Adipose tissue (tissue), 3 donors: ENCODE data around the gene MLIP. TPM values are rescaled to one million over a fixed set of nuclear protein-coding genes. Genes with fewer than 3 reads are reported as not detected.
"Not testable (repeated sequence)": the region's sequence is repeated elsewhere in the genome, so short reads cannot be mapped to it uniquely, and the experiment has no call there.

ENCODE experiments used
- H3K27ac ChIP-seq: one replicate; pipeline ENCODE4 v1.5.1; 2013; ENCODE audit warnings: low read depth, low read length
- WGBS, 3 donors: extraction: QIAGEN DNeasy Blood & Tissue Kit; methylation state at CpG; one replicate each; pipeline ENCODE4 v1.1.7; 2013; 5-methylcytosine and 5-hydroxymethylcytosine counted together
- polyA plus RNA-seq, 3 donors: library from polyadenylated mRNA; stranded (reverse); fragments of 200-250 nt; gene quantifications; one replicate each; pipeline ENCODE4 v1.2.3, GENCODE V29; 2013
- donor health status: healthy with polysubstance abuse.
- donor health status: Bipolar disorder and iron deficiency.
- donor health status: healthy.

Gene MLIP, protein sequence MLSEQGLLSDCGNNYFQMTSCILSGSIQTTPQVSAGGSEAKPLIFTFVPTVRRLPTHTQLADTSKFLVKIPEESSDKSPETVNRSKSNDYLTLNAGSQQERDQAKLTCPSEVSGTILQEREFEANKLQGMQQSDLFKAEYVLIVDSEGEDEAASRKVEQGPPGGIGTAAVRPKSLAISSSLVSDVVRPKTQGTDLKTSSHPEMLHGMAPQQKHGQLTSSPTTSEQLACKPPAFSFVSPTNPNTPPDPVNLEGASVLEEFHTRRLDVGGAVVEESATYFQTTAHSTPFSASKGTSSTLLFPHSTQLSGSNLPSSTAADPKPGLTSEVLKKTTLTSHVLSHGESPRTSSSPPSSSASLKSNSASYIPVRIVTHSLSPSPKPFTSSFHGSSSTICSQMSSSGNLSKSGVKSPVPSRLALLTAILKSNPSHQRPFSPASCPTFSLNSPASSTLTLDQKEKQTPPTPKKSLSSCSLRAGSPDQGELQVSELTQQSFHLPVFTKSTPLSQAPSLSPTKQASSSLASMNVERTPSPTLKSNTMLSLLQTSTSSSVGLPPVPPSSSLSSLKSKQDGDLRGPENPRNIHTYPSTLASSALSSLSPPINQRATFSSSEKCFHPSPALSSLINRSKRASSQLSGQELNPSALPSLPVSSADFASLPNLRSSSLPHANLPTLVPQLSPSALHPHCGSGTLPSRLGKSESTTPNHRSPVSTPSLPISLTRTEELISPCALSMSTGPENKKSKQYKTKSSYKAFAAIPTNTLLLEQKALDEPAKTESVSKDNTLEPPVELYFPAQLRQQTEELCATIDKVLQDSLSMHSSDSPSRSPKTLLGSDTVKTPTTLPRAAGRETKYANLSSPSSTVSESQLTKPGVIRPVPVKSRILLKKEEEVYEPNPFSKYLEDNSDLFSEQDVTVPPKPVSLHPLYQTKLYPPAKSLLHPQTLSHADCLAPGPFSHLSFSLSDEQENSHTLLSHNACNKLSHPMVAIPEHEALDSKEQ
- 1 to 10 TPM in 2 of 3 donors, under 1 TPM in 1; 0.98 to 2.0 (median 1.2) TPM for polyA plus RNA-seq

DNA sequence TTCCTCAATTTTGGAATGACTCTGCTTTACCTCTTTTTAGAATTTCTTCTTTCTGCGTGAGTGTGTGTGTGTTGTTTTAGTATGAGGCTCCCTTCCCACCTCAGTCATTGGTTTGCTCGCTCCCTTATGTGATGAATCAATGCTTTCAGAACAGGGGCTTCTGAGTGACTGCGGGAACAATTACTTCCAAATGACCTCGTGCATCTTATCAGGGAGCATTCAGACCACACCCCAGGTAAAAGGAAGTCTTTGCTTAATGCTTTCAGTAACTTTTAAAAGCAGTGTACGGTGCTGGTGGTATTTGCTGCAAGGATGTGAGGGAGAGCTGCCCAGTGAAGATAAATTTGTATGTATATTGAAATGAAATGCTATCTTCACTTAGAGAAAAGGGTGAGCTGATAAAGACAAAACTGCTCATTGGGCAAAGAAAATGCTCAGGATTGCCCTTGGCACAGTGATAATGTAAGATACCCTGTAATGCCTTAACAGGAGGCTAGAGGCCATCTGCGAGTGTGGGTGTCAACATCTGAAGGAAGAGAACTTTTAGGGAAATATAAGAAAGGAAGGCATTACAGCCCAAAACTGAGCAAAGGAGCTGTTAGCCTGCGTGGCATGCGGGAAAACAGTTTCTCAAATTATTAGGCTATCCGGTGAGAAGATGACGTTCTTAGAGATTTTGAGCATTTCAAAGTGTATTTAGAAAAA lies at the start of gene MLIP:
TSS of gene MLIP (plus strand) at position 103 of the 705 bp plus-strand sequence. CDS start at position 140, 37 bp downstream.
- 52 to 74% (median 65%) methylated on average over 10 of the region's 10 CpGs for WGBS, 3 donors
- H3K27ac ChIP-seq, result no peak within 1 kb of the TSS

DNA sequence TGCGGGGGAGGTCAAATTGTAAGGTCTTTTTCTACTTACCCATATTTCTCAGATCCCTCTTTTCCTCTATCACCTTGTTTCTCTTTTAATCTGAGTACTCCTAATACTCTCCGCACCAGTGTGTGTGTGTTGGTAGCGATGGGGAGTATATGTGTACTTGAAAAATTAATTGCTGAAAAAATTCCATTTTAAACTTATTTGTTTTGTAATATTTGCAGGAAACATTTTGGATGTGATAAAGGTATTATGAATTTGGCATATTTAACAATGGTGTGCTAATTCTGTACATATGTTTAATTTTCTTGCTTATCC lies 48.1 kb upstream of the MLIP start:
- H3K27ac ChIP-seq, result no peak overlapping the region
- WGBS, 3 donors, result 94 to 98% (median 97%) methylated on average over 3 of the region's 3 CpGs

DNA sequence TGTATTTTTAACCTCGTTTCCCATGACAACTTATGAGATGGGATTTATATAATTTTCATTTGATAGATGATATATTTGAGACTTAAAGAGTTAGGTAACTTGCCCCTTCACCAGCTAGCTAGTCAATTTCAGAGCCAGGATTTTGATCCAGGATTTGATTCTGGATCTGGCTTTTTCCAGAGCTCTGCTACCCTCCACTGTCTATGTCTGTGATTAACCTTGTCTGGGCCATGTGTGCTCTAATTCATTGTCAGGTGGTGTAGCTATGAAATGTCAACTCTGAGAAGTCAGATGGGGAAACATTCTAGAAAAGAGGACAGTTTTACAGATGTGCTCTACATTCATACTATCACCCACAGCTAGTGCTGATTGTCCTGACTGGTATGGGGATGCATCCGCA lies 42.5 kb upstream of the MLIP start:
- 74% methylated on average over 2 of the region's 2 CpGs; no CpG with 5 or more reads in 2 of the 3 donors for WGBS, 3 donors
- no peak overlapping the region for H3K27ac ChIP-seq

DNA sequence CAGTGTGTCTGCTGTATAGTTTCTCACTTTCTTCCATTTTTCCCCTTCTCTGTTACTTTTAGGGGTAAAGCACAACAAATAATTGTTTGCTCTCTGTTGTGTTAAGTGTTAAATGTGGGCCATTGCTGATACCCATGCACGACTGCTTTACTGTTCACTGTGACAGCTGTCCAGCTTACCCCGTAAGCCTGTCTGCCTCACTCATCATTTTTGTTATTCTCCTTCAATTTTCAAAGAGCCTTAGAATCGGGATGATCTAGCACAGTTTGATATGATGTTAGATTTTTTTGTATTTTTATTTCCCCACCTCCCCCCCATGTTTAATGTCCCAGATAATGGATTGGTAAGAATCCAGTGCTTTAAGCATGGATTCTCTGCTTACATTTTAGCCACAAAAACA lies 41.2 kb upstream of the MLIP start:
- whole genome bisulfite sequencing, 3 donors, result 48 to 66% (median 50%) methylated on average over 3 of the region's 3 CpGs
- no peak overlapping the region for H3K27ac ChIP-seq

DNA sequence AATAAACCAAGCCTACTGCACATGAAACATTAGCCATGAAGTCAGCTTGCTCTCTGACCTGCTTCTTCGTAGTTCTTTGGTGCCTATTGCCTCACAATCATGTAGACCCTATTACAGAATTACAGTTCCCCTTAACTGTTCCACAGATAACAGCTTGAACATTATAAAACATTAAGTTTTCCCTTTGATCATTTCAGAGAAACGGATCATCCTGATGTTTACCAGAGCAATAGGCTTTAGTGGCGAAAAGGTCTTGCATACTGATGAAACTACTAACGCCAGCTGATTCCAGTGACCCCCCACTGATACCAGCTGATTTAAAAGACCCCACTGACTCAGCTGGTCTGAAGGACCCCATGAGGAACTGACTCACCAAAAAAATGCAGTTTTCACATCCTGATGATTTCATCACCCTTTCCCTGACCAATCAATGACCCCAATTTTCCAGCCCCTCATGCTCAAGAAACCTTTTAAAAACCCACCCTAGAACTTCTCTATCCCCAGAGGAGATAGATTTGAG lies 39.4 kb upstream of the MLIP start:
- 77% methylated on average over 4 of the region's 4 CpGs for WGBS, 3 donors
- no peak overlapping the region for H3K27ac ChIP-seq

DNA sequence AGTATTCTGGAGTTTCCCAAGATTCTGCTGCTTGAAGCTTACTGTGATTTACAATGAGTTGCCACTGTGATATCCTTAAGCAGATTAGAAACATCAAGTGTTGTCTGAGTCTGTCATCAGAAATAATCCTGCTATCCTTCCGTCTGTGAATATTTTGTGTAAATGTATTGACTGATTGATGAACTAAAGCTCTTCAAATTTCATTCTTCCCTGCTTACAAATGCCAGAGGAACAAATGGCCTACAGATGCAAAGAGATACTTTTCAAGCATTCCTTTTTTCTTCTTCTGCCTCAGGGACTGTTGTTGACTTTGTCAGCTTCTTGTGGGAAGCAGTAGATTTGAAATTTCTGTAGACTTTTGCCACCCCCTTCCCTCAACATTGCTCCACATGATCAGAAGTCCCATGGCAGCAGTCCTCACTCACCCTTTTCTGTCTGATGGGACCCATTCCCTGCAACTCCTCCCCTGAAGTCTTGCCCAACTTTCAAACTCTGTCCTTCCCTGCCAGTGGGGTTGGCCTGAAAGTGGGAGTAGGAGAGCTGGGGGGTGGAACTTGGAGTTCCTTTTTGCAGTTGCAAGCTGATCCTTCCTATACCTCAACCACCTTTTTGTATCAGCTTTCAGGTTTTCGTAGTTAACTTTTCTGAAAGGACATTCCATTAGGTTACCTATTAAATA lies 38.5 kb upstream of the MLIP start:
- no peak overlapping the region for H3K27ac ChIP-seq
- 51 to 93% (median 81%) methylated on average over 2 of the region's 2 CpGs for WGBS, 3 donors

DNA sequence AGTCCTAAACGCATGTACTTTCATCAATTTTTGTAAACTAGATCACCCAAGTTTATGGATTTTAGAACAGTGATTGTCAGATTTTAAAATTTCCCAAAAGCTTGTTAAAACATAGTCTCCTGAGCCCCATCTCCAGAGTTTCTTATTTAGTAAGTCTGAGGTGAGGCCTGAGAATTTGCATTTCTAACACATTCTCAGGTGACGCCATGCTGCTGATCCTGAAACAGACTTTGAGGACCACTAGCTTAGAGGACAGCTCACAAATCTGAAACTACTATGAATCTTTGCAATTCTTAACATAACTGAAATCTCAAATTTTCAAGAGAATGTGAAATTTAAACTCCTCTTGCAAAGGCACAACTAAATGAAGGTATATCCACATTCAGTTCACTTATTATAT lies 37.8 kb upstream of the MLIP start:
- WGBS, 3 donors, result 85 to 96% (median 95%) methylated on average over 2 of the region's 2 CpGs
- no peak overlapping the region for H3K27ac ChIP-seq

DNA sequence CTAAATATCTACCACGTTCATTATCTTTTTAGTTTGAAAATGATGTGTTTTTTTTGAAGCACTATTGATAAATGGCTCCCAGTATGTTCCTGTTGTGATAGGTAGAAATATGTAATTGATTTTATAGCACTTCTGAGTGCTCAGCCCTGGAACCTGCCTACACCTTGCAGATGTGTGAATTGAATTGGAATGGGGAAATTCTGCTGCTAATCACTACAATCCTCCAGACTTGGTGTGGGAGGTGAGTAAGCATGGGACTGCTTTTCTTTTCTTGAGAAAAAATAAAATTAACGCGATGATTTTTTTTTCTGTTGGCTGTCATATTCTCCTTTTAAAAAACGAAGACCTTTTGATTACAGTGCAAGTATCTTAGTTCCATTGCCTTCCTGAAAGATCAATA lies 37.1 kb upstream of the MLIP start:
- WGBS, 3 donors, result 50 to 80% (median 79%) methylated on average over 4 of the region's 4 CpGs
- H3K27ac ChIP-seq, result no peak overlapping the region

DNA sequence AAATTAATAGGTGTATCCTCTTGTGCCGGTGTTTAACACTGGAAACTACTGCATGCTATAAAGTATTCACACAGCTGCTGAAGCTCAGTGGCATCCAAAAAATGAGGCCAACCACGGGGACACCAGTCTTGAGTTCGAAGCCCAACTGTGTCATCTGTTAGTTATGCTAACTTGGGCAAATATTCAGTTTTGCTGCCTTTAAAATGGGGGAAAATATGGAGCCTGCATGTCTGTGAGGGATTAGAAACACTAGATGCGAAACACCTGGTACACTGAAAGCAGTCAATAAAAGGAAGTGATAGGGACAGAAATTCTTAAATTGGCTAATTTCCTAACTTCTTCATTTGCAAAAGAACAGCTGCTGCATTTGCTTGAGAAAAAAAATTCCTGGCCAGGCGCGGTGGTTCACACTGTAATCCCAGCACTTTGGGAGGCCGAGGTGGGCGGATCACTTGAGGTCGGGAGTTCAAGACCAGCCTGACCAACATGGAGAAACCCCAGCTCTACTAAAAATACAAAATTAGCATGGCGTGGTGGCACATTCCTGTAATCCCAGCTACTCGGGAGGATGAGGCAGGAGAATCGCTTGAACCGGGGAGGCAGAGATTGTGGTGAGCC lies 36.6 kb upstream of the MLIP start:
- WGBS, 3 donors, result 73 to 78% (median 76%) methylated on average over 13 of the region's 13 CpGs
- H3K27ac ChIP-seq, result no peak overlapping the region

DNA sequence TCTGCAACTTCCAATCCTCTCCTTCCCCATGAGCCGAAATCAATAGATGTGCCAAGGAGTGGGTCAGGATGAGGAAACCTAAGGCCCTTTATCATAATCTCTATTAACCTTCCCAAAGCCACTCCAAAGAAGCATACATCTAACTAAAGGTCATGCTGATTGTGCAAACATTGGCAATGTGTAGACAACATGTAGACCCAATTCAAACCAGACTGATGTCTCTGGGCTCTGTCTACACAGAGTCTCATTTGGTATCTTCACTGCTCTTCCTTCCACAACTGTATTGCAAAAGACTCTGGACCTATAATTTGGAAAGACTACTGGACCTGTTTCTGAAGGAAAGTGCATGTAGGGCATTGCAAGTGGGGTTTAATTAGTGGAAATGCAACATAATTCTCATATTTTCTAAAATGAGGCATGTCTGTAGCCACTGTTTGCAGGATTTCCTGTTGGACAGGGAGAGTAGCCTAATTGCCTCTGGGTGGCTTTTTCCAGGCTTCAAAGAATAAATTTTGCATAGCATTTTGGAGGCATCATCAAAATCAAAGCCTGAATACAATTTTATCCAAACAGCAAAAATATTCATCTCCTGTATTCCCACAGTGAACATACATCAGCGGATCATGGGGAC lies 35.0 kb upstream of the MLIP start:
- H3K27ac ChIP-seq, result no peak overlapping the region
- WGBS, 3 donors, result 78 to 89% (median 85%) methylated on average over 2 of the region's 2 CpGs

DNA sequence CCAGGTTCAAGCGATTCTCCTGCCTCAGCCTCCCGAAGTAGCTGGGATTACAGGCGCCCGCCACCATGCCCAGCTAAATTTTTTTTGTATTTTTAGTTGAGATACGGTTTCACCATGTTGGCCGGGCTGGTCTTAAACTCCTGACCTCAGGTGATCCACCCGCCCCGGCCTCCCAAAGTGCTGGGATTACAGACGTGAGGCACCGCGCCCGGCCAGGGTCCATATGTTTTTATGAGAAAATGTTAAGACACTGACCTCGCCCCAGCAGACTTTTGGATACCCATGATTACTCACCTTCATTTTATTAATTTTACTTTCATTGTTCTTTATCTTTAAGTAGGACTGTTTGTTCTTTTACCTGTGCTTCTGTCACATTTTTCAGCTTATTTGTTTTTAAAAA lies 29.7 kb upstream of the MLIP start:
- WGBS, 3 donors, result 87 to 95% (median 93%) methylated on average over 13 of the region's 13 CpGs
- H3K27ac ChIP-seq, result not testable (repeated sequence)

DNA sequence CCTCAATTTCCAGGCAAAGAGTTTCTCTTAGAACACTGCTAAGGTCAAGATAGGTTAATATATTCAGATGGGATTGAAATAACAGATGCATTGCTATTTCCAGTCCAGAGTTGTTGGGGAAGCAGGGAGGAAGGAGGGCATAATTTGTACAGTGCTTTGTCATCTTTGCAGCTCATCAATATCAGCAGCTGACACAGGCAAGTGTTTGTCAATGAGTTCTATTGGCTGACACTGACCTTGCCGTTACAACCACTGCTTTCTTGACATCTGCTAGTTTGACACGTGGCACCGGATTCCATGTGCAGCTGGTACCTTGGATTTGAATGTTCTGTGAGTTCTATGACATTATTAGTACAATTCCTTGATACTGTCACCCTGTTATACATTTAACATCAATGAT lies 28.0 kb upstream of the MLIP start:
- WGBS, 3 donors, result 34 to 75% (median 74%) methylated on average over 3 of the region's 3 CpGs
- no peak overlapping the region for H3K27ac ChIP-seq

DNA sequence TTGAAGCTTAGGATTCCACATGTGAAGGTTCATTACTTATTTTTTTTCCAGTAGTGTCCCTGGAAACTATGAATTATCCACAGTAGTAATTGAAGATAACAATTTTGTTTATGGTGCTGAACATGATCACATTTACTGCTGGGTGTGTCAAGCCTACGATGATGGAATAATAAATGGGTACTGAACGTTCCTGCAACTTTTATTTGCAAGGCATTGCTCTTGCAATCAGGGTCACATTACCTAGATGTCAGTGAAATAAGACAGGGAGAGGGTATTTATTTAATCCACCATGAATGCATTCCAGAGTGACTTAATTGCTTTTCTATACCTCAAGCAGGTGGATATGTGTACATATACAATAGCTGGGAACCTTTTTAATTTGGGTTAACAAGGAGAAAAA lies 27.0 kb upstream of the MLIP start:
- 36 to 66% (median 58%) methylated on average over 2 of the region's 2 CpGs for WGBS, 3 donors
- no peak overlapping the region for H3K27ac ChIP-seq

DNA sequence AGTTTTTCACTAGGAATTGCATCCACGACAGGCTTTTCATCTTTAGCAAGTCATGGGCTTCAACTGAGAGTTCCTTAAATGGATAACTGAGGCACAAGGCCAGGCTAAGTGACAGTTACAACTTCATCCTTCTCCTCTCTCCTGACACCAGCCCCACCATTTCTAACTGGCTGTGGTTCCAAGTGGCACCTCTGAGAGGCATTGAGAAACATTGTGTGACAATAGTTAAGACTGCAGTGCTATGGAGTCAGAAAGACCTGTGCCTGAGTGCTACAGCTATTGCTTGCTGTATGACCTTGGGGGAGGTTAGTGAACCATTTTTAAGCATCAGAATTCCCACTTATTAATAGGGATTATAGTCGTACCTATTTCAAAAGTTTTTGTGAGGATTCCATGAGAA lies 26.2 kb upstream of the MLIP start:
- WGBS, 3 donors, result 16 to 26% (median 19%) methylated on average over 2 of the region's 2 CpGs

DNA sequence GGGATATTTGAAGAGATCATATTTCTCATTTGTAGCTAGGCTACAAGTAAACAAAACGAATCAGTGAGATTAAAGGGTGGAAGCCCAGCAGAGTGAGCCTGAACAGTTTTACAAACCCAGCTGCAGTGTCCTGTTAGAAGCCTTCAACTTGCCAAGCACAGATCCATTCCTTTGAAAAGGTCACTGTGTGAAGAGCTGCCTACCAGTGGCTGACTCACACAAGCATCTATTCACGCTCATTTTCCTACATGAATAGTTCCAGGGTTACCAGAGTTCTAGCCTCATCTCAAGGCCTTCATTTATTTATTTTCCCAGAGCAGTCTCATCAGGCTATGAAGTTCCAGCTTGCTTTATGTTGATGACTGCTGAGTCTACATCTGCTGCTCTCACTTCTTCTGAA lies 25.7 kb upstream of the MLIP start:
- H3K27ac ChIP-seq, result no peak overlapping the region
- 22 to 39% (median 32%) methylated on average over 2 of the region's 2 CpGs for WGBS, 3 donors

More for the DNA sequence above, 26.2 kb upstream of the MLIP start:
- no peak overlapping the region for H3K27ac ChIP-seq

DNA sequence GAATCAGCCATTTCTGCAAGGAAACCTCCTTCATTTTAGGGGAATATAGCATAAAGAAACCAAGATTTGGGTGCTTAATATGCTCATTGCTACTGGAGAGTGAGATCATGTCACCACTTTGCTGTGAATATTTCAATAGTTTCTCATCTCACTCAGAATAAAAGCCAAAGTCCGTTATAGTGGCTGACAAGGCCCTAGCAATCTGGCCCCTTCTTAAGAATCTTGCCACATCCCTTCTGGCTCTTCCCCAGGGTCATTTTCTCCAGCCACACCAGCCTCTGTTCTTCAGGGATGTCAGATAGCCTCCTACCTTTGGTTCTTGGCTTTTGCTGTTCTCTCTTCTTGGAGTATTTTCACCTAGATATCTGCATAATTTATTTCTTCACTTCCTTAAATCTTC lies 24.8 kb upstream of the MLIP start:
- 59 to 61% (median 60%) methylated on average over 1 of the region's 1 CpG for WGBS, 3 donors
- no peak overlapping the region for H3K27ac ChIP-seq

DNA sequence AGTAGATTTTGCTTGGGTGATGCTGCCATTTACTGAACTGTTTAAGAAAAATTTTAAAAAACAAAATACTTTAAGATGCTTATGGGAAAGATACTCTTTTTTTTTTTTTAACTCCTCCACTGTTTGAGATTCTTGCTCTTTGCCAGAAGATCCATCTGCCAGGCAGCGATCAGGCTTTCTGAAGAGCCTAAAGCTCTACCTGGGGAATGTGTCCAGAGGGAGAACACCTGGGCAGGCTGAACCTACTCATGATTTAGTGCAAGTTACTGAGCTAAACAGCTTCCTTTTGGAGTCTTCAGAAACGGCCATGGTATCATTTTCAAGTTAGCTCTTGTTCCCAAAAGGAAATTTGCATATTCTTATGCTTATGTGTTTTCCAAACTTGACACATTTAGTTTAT lies 23.5 kb upstream of the MLIP start:
- 59 to 68% (median 62%) methylated on average over 2 of the region's 2 CpGs for WGBS, 3 donors
- H3K27ac ChIP-seq, result no peak overlapping the region
